H1 (cell line): ENCODE data around the gene TGM2. TPM values are rescaled to one million over a fixed set of nuclear protein-coding genes. Genes with fewer than 3 reads are reported as not detected.

Experiments
- ATF2 ChIP-seq: IDR thresholded peaks from 2 replicates; pipeline ENCODE4 v1.6.1; 2012; ENCODE audit warnings: low read length, inconsistent platforms
- CHD2 ChIP-seq: IDR thresholded peaks from 2 replicates; pipeline ENCODE4 v1.6.1; 2012; ENCODE audit warnings: low read length, improper control_type of control experiment
- HDAC6 ChIP-seq: IDR thresholded peaks from one replicate; pipeline ENCODE4 v1.7.1; 2012; ENCODE audit warnings: low read depth, mild to moderate bottlenecking, inconsistent platforms, low read length, moderate library complexity
- NRF1 ChIP-seq: IDR thresholded peaks from 2 replicates; pipeline ENCODE4 v1.6.1; 2011; ENCODE audit warnings: mild to moderate bottlenecking, low read depth, low read length, improper control_type of control experiment
- SP1 ChIP-seq: IDR thresholded peaks from 2 replicates; pipeline ENCODE4 v1.6.1; 2011; ENCODE audit warnings: low read depth, low read length
- polyA plus RNA-seq, 7 experiments: library from polyadenylated mRNA; depleted of rRNA in 3 of 7; stranded (reverse) in 5 of 7; unstranded in 2 of 7; fragments of >200 nt in 5 of 7; fragments of 200-250 nt in 2 of 7; gene quantifications; 1 replicate in 5 of 7; 2 replicates in 1 of 7; 4 replicates in 1 of 7; pipeline versions ENCODE4 v1.2.1 to v1.2.3, GENCODE V29; 2011 to 2013; ENCODE audit warnings: missing spikeins in 2 of 7, mixed read lengths in 2 of 7
- total RNA-seq: library from RNA; stranded (reverse); fragmentation: NEBNext Ultra II Directional; extraction: Animal tissue kit (Norgen Biotek cat#: 25700); gene quantifications from 2 replicates; pipeline ENCODE4 v1.2.1, GENCODE V29; 2021

TGM2 gene
- total and polyA plus RNA-seq, 2 of the 8 experiments (the other 6 are each of a cell fraction or from before 2014, with no cell fraction given): 0.86 to 1.0 TPM

DNA sequence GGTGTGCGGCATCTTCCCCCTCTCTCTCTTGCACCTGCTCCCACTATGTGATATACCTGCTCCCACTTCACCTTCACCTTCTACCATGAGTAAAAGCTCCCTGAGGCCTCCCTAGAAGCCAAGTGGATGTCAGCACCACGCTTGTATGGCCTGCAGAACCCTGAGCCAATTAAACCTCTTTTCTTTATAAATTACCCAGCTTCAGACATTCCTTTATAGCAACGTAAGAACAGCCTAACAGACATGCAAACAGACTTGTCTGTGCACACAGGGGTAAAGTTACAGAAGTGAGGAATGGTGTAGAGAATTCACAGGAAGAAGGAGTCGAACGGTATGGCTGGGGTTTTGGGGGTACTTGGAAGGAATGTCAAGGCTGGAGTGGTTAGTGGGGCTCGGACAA, 14.8 kb upstream of the TGM2 start (continued):
- TF ChIP-seq NRF1 (no peak), CHD2 (no peak), SP1 (no peak), ATF2 (no peak), HDAC6 (no peak)
